Smooth muscle cell of the brain vasculature (primary cell): ENCODE results near the gene UNC13D.
"Not testable (repeated sequence)": the region's sequence is repeated elsewhere in the genome, so short reads cannot be mapped to it uniquely, and the experiment has no call there.

ENCODE experiments used
- DNase-seq: peaks from one replicate; pipeline ENCODE4 v3.0.0-alpha.2; 2012; ENCODE audit warnings: low read depth, low spot score

Gene UNC13D

GRCh38 chr17:75799402-75799801 is 44.8 kb downstream of the UNC13D start:
- no peak for DNase-seq

- DNase-seq = no peak
Measured at GRCh38 chr17:75795820-75796607, 48.2 kb downstream of the UNC13D start.

GRCh38 chr17:75793460-75793859 is 50.7 kb downstream of the UNC13D start:
- no peak for DNase-seq

GRCh38 chr17:75791254-75791653 is 53.0 kb downstream of the UNC13D start:
- no peak for DNase-seq

- no peak for DNase-seq
Measured at GRCh38 chr17:75785016-75785890, 59.0 kb downstream of the UNC13D start.

- DNase-seq = peak; percentile 99
Measured at GRCh38 chr17:75784473-75785015, 59.7 kb downstream of the UNC13D start, which contains the start of gene UNK. Gene UNK, plus strand, starts transcription at chr17:75784806. Its CDS starts 75 bp downstream, at chr17:75784881.

- no peak for DNase-seq
Measured at GRCh38 chr17:75783803-75784472, 60.3 kb downstream of the UNC13D start.

GRCh38 chr17:75783069-75783783 is 61.0 kb downstream of the UNC13D start:
- no peak for DNase-seq

- no peak for DNase-seq
Measured at GRCh38 chr17:75779987-75780889, 64.0 kb downstream of the UNC13D start.

GRCh38 chr17:75779250-75779986 is 64.8 kb downstream of the UNC13D start:
- peak; percentile 99 for DNase-seq

- no peak for DNase-seq
Measured at GRCh38 chr17:75778861-75779249, 65.3 kb downstream of the UNC13D start.

GRCh38 chr17:75778066-75778860 is 65.9 kb downstream of the UNC13D start:
- DNase-seq = not testable (repeated sequence)

GRCh38 chr17:75777296-75777922 is 66.8 kb downstream of the UNC13D start:
- DNase-seq = no peak
